ENCODE data around the gene GSC.

GSC gene

GRCh38 chr14:94771906-94772490, 2.1 kb upstream of the GSC start:
- TF ChIP-seq CTCF (conservative IDR thresholded peaks at IDR 0.05) (no peak), ZFX (IDR thresholded peaks at IDR 0.05) (no peak)
- no peak overlapping the region for H3K27ac ChIP-seq

- TF ChIP-seq ZFX (IDR thresholded peaks at IDR 0.05) (no peak), CTCF (conservative IDR thresholded peaks at IDR 0.05) (no peak)
Observed at GRCh38 chr14:94771158-94771905, 1.4 kb upstream of the GSC start.

GRCh38 chr14:94770815-94771157, 873 bp upstream of the GSC start:
- TF ChIP-seq ZFX (IDR thresholded peaks at IDR 0.05) (no peak), CTCF (conservative IDR thresholded peaks at IDR 0.05) (no peak)
- H3K27ac ChIP-seq = peak overlapping the region; percentile 89

More at GRCh38 chr14:94771158-94771905, 1.4 kb upstream of the GSC start:
- no peak overlapping the region; the same call in 1 of the 2 replicates for H3K27ac ChIP-seq

GRCh38 chr14:94770251-94770749, 387 bp upstream of the GSC start:
- peak overlapping the region; percentile 89 for H3K27ac ChIP-seq
- no peak for TF ChIP-seq ZFX (IDR thresholded peaks at IDR 0.05)

GRCh38 chr14:94768521-94769390, 1.2 kb downstream of the GSC start:
- TF ChIP-seq ZFX (IDR thresholded peaks at IDR 0.05) (no peak), CTCF (conservative IDR thresholded peaks at IDR 0.05) (no peak)

GRCh38 chr14:94768141-94768520, 1.8 kb downstream of the GSC start:
- no peak for TF ChIP-seq CTCF (conservative IDR thresholded peaks at IDR 0.05)
- no peak for TF ChIP-seq ZFX (IDR thresholded peaks at IDR 0.05)
- no peak overlapping the region for H3K27ac ChIP-seq

More at GRCh38 chr14:94768521-94769390, 1.2 kb downstream of the GSC start:
- H3K27ac ChIP-seq = peak overlapping the region; percentile 89

GRCh38 chr14:94767321-94767878, 2.5 kb downstream of the GSC start:
- TF ChIP-seq CTCF (conservative IDR thresholded peaks at IDR 0.05) (no peak), ZFX (IDR thresholded peaks at IDR 0.05) (no peak)
- H3K27ac ChIP-seq = no peak overlapping the region

Measured in C4-2B (cell line).